ENCODE measurements around the gene DELE1. TPM values are rescaled to one million over a fixed set of nuclear protein-coding genes. Genes with fewer than 3 reads are reported as not detected.

The DELE1 gene
- total RNA-seq, 1 experiment from 2014 or later, result 18.2 TPM

Other genes starting within 250 kb of the DELE1 start
- gene ARAP3, start 241.6 kb upstream of the DELE1 start, total RNA-seq (2014; rRNA removed; shearing (Covaris generic)), result 4.3 and 6.8 TPM in 2 replicates
- 7.2 and 7.4 TPM in 2 replicates for gene PCDH1, start 45.5 kb upstream of the DELE1 start, total RNA-seq (2014; rRNA removed; shearing (Covaris generic))
- gene PCDH12, start 34.3 kb downstream of the DELE1 start, total RNA-seq (2014; rRNA removed; shearing (Covaris generic)), result 0.07 TPM in 1 of 2 replicates, not detected in the other
- 123 and 139 TPM in 2 replicates for gene RNF14, start 45.2 kb downstream of the DELE1 start, total RNA-seq (2014; rRNA removed; shearing (Covaris generic))
- 118 and 162 TPM in 2 replicates for gene GNPDA1, start 89.2 kb downstream of the DELE1 start, total RNA-seq (2014; rRNA removed; shearing (Covaris generic))
- 57.3 and 65.7 TPM in 2 replicates for gene NDFIP1, start 184.9 kb downstream of the DELE1 start, total RNA-seq (2014; rRNA removed; shearing (Covaris generic))

Measured in A172 (cell line).